Fibroblast of pulmonary artery (primary cell): ENCODE measurements around the gene CDC42BPA.

Experiments used
- DNase-seq: peaks from one replicate; pipeline ENCODE4 v3.0.0-alpha.2; 2010; ENCODE audit warnings: low read depth
- H3K4me3 ChIP-seq: replicated peaks from 2 replicates; pipeline ENCODE4 v1.5.1; 2011; ENCODE audit warnings: low read depth, mild to moderate bottlenecking, control low read depth, low read length, moderate library complexity
- CTCF ChIP-seq: IDR thresholded peaks from 2 replicates; pipeline ENCODE4 v1.5.1; 2011; ENCODE audit warnings: mild to moderate bottlenecking, control low read depth, low read length, inconsistent platforms; ENCODE audit errors: missing control alignments

Gene CDC42BPA

GRCh38 chr1:227305894-227306626 is 12.2 kb downstream of the CDC42BPA start:
- DNase-seq, result no peak
- no peak for TF ChIP-seq CTCF
- no peak overlapping the region for H3K4me3 ChIP-seq

DNA sequence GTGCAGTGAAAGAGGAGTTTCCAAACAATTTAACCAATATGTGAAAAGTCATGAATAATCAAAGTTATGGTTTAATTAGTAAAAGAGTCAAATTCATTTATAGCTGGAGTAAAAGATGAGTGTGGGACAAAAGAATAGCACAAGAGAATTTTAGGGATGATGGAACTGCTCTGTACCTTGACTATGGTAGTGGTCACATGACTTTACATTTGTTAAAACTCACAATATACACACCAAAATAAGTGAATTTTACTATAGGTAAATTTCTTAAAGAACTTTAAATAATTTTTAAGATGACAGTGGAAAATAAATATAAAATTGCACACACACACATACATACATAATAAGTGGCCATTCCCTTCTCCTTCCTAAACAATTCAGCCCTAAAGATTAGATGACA is 13.6 kb downstream of the CDC42BPA start:
- no peak overlapping the region for H3K4me3 ChIP-seq
- DNase-seq, result no peak
- no peak for TF ChIP-seq CTCF

DNA sequence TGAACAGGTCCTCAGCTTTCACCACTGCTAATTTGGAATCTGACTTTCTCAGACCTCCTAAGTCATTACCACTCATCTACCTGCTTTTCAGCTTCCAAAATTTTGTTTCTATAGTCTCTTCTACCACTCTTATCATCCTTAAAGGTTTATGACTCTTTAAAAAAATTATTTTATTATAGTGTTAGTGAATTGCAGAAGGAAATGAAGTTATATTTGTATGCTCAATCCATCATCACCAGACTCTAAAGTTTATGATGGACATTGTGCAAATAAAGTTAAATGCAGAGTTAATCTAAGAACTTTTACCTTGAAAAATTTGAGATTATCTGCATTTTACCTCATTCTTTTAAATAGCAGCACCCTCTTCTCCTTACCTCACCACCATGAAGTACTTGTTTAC is 14.6 kb downstream of the CDC42BPA start:
- H3K4me3 ChIP-seq, result no peak overlapping the region
- TF ChIP-seq CTCF, result no peak
- no peak for DNase-seq

- no peak for DNase-seq
- no peak overlapping the region for H3K4me3 ChIP-seq
- TF ChIP-seq CTCF, result no peak
Measured at GRCh38 chr1:227300682-227301081, 17.6 kb downstream of the CDC42BPA start.

- TF ChIP-seq CTCF, result no peak
- peak; percentile 15 for DNase-seq
- no peak overlapping the region for H3K4me3 ChIP-seq
Measured at GRCh38 chr1:227299688-227300087, 18.6 kb downstream of the CDC42BPA start.

DNA sequence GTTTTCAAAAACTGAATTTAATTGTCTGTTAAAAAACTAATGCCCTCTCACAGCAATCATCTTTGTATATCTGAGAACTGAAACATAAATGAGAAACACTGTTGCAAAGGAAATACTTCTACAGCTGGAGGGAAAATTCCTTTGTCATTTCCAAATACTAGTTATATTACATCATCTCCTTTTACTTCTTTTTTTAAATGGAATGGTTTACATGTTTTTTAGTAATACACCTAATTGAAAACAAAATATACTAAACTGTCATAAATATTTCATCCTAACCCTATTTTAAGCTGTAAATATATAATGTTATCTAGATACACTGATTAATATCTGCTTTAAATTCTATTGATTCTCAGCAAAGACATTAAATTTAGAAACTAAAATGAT is 19.1 kb downstream of the CDC42BPA start:
- no peak for TF ChIP-seq CTCF
- H3K4me3 ChIP-seq, result peak overlapping the region; percentile 38
- peak; percentile 72 for DNase-seq
